Skeletal muscle tissue (tissue), 4 donors: Measurements from ENCODE around the gene CDK14. TPM values are rescaled to one million over a fixed set of nuclear protein-coding genes. Genes with fewer than 3 reads are reported as not detected.

Source experiments
- H3K27ac ChIP-seq: one replicate; pipeline ENCODE4 v1.7.0; 2013; ENCODE audit warnings: mild to moderate bottlenecking, low read depth, low read length, inconsistent platforms
- H3K27me3 ChIP-seq, 3 donors: one replicate each; pipeline ENCODE4 v1.7.0; 2013; ENCODE audit warnings: low read length in 3 of 3; ENCODE audit not compliant: control insufficient read depth in 3 of 3, insufficient read depth in 3 of 3
- H3K36me3 ChIP-seq, 3 donors: one replicate each; pipeline ENCODE4 v1.7.0; 2013; ENCODE audit warnings: low read length in 3 of 3; ENCODE audit not compliant: control insufficient read depth in 3 of 3, insufficient read depth in 3 of 3
- H3K4me1 ChIP-seq, 3 donors: one replicate each; pipeline ENCODE4 v1.7.0; 2013; ENCODE audit warnings: low read length in 3 of 3, mild to moderate bottlenecking in 3 of 3; ENCODE audit not compliant: control insufficient read depth in 3 of 3, insufficient read depth in 3 of 3
- H3K4me3 ChIP-seq, 3 donors: one replicate each; pipeline ENCODE4 v1.7.0; 2013; ENCODE audit warnings: low read length in 3 of 3
- H3K9ac ChIP-seq, 3 donors: one replicate each; pipeline ENCODE4 v1.7.0; 2013; ENCODE audit warnings: low read length in 3 of 3, mild to moderate bottlenecking in 3 of 3, moderate library complexity in 2 of 3, low read depth in 1 of 3
- H3K9me3 ChIP-seq, 3 donors: one replicate each; pipeline ENCODE4 v1.7.0; 2013; ENCODE audit warnings: low read length in 3 of 3; ENCODE audit not compliant: control insufficient read depth in 3 of 3
- total RNA-seq: library from RNA; depleted of rRNA; stranded (reverse); fragments of >200 nt; gene quantifications from one replicate; pipeline ENCODE4 v1.2.3, GENCODE V29; 2014
- donor health status: Osteomylitis.

The CDK14 gene
- total RNA-seq, 1 donor from 2014 or later = 25.1 TPM

GRCh38 chr7:90853205-90853604 is 257.1 kb downstream of the CDK14 start:
- Histone ChIP-seq H3K4me1 (no peaks in the 10 kb centered on the region), H3K36me3 (no peaks in the 10 kb centered on the region), H3K27me3 (no peaks in the 10 kb centered on the region), H3K9ac (no peak overlapping the region), H3K27ac (no peak overlapping the region), H3K4me3 (no peak overlapping the region), H3K9me3 (no peaks in the 10 kb centered on the region)

- Histone ChIP-seq H3K4me1 (no peaks in the 10 kb centered on the region), H3K27ac (no peak overlapping the region), H3K27me3 (no peaks in the 10 kb centered on the region), H3K36me3 (no peaks in the 10 kb centered on the region), H3K9ac (no peak overlapping the region), H3K4me3 (no peak overlapping the region), H3K9me3 (no peaks in the 10 kb centered on the region)
These were observed 260.4 kb downstream of the CDK14 start for GRCh38 chr7:90856351-90857070.

GRCh38 chr7:90857603-90858002 is 261.5 kb downstream of the CDK14 start:
- Histone ChIP-seq H3K9ac (no peak overlapping the region), H3K27me3 (no peaks in the 10 kb centered on the region), H3K9me3 (no peaks in the 10 kb centered on the region), H3K4me3 (no peak overlapping the region), H3K4me1 (no peaks in the 10 kb centered on the region), H3K36me3 (no peaks in the 10 kb centered on the region), H3K27ac (no peak overlapping the region)

GRCh38 chr7:90858546-90858945 is 262.4 kb downstream of the CDK14 start:
- H3K4me3 ChIP-seq = no peak overlapping the region
- H3K27ac ChIP-seq = no peak overlapping the region
- H3K27me3 ChIP-seq = no peaks in the 10 kb centered on the region
- H3K9me3 ChIP-seq = no peaks in the 10 kb centered on the region
- no peaks in the 10 kb centered on the region for H3K36me3 ChIP-seq
- no peak overlapping the region for H3K9ac ChIP-seq
- H3K4me1 ChIP-seq = no peaks in the 10 kb centered on the region

GRCh38 chr7:90859521-90859920 is 263.4 kb downstream of the CDK14 start:
- Histone ChIP-seq H3K4me1 (no peaks in the 10 kb centered on the region), H3K9me3 (no peaks in the 10 kb centered on the region), H3K27me3 (no peaks in the 10 kb centered on the region), H3K4me3 (no peak overlapping the region), H3K36me3 (no peaks in the 10 kb centered on the region), H3K27ac (no peak overlapping the region), H3K9ac (no peak overlapping the region)

- Histone ChIP-seq H3K4me3 (no peak overlapping the region), H3K9me3 (no peaks in the 10 kb centered on the region), H3K27me3 (no peaks in the 10 kb centered on the region), H3K4me1 (no peaks in the 10 kb centered on the region), H3K27ac (no peak overlapping the region), H3K9ac (no peak overlapping the region), H3K36me3 (no peaks in the 10 kb centered on the region)
These were observed 268.0 kb downstream of the CDK14 start for GRCh38 chr7:90864088-90864487.

GRCh38 chr7:90869335-90869734 is 273.2 kb downstream of the CDK14 start:
- H3K4me1 ChIP-seq = no peaks in the 10 kb centered on the region
- H3K27me3 ChIP-seq = no peaks in the 10 kb centered on the region
- no peak overlapping the region for H3K27ac ChIP-seq
- H3K9ac ChIP-seq = no peak overlapping the region
- no peak overlapping the region for H3K4me3 ChIP-seq
- H3K9me3 ChIP-seq = no peaks in the 10 kb centered on the region
- no peaks in the 10 kb centered on the region for H3K36me3 ChIP-seq

GRCh38 chr7:90876701-90877100 is 280.6 kb downstream of the CDK14 start:
- Histone ChIP-seq H3K4me3 (no peak overlapping the region), H3K27ac (no peak overlapping the region), H3K9me3 (peaks cover 0 to 2% (median 0%) of the 10 kb centered on the region in 3 donors), H3K9ac (no peak overlapping the region), H3K4me1 (peaks cover 0 to 10% (median 8%) of the 10 kb centered on the region in 3 donors), H3K27me3 (no peaks in the 10 kb centered on the region), H3K36me3 (no peaks in the 10 kb centered on the region)

- no peaks in the 10 kb centered on the region for H3K27me3 ChIP-seq
- H3K4me1 ChIP-seq = peaks cover 0 to 10% (median 8%) of the 10 kb centered on the region in 3 donors
- H3K36me3 ChIP-seq = no peaks in the 10 kb centered on the region
- H3K9me3 ChIP-seq = peaks cover 0 to 2% (median 0%) of the 10 kb centered on the region in 3 donors
- H3K9ac ChIP-seq = no peak overlapping the region
- H3K4me3 ChIP-seq = no peak overlapping the region
- no peak overlapping the region for H3K27ac ChIP-seq
These were observed 281.1 kb downstream of the CDK14 start for GRCh38 chr7:90877201-90877600.

GRCh38 chr7:90879924-90880323 is 283.8 kb downstream of the CDK14 start:
- no peak overlapping the region for H3K9ac ChIP-seq
- no peak overlapping the region for H3K27ac ChIP-seq
- H3K36me3 ChIP-seq = no peaks in the 10 kb centered on the region
- H3K4me1 ChIP-seq = peaks cover 0 to 10% (median 8%) of the 10 kb centered on the region in 3 donors
- H3K27me3 ChIP-seq = no peaks in the 10 kb centered on the region
- no peak overlapping the region for H3K4me3 ChIP-seq
- H3K9me3 ChIP-seq = peaks cover 0 to 2% (median 0%) of the 10 kb centered on the region in 3 donors
